ENCODE measurements around the gene TRERF1.

- TF ChIP-seq POLR2A (IDR thresholded peaks at IDR 0.05) (no peak), CTCF (IDR thresholded peaks at IDR 0.05) (no peak)
Observed at GRCh38 chr6:42295181-42295580, 156.5 kb downstream of the TRERF1 start.
